ENCODE data around the gene SHISA9.

DNA sequence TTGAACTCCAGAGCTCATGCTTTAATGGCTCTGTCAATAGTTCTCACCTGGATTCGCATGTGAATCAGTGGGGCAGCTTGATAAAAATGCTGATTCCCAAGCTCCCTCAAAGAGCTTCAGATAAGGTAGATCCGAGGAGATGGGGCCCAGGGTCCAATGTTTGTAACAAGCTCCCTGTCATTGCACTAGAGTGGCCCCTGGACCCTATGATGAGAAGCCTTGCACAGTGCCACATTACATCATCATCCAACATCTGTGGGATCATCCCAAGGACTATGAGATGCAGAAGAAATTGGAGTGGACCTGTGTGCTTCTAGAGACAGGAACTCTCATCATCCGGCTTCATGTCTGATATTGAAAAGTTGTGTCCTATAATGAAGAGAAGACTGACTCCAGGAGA lies 340.8 kb downstream of the SHISA9 start:
- TF ChIP-seq TAF1 (IDR thresholded peaks at IDR 0.05; ENCODE audit: borderline replicate concordance, insufficient read depth, low read length): no peak
- no peak for TF ChIP-seq POLR2AphosphoS5 (IDR thresholded peaks at IDR 0.05; ENCODE audit: low read depth, low read length)
- no peak for TF ChIP-seq SIN3A (IDR thresholded peaks at IDR 0.05; ENCODE audit: borderline replicate concordance, insufficient read depth, low read length)
- TF ChIP-seq, protein P1, sequence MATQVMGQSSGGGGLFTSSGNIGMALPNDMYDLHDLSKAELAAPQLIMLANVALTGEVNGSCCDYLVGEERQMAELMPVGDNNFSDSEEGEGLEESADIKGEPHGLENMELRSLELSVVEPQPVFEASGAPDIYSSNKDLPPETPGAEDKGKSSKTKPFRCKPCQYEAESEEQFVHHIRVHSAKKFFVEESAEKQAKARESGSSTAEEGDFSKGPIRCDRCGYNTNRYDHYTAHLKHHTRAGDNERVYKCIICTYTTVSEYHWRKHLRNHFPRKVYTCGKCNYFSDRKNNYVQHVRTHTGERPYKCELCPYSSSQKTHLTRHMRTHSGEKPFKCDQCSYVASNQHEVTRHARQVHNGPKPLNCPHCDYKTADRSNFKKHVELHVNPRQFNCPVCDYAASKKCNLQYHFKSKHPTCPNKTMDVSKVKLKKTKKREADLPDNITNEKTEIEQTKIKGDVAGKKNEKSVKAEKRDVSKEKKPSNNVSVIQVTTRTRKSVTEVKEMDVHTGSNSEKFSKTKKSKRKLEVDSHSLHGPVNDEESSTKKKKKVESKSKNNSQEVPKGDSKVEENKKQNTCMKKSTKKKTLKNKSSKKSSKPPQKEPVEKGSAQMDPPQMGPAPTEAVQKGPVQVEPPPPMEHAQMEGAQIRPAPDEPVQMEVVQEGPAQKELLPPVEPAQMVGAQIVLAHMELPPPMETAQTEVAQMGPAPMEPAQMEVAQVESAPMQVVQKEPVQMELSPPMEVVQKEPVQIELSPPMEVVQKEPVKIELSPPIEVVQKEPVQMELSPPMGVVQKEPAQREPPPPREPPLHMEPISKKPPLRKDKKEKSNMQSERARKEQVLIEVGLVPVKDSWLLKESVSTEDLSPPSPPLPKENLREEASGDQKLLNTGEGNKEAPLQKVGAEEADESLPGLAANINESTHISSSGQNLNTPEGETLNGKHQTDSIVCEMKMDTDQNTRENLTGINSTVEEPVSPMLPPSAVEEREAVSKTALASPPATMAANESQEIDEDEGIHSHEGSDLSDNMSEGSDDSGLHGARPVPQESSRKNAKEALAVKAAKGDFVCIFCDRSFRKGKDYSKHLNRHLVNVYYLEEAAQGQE (IDR thresholded peaks at IDR 0.05; ENCODE audit: insufficient read depth in 1 of 2, low read depth in 2 of 2, low read length in 2 of 2): no peak
